ENCODE data around the gene ZDHHC11B.
A peak's percentile ranks its signal among the peaks of the same experiment; 100 is the strongest.
"Not testable (repeated sequence)": the region's sequence is repeated elsewhere in the genome, so short reads cannot be mapped to it uniquely, and the experiment has no call there.

ZDHHC11B gene, protein sequence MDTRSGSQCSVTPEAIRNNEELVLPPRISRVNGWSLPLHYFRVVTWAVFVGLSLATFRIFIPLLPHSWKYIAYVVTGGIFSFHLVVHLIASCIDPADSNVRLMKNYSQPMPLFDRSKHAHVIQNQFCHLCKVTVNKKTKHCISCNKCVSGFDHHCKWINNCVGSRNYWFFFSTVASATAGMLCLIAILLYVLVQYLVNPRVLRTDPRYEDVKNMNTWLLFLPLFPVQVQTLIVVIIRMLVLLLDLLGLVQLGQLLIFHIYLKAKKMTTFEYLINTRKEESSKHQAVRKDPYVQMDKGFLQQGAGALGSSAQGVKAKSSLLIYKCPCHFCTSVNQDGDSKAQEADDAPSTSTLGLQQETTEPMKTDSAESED

DNA sequence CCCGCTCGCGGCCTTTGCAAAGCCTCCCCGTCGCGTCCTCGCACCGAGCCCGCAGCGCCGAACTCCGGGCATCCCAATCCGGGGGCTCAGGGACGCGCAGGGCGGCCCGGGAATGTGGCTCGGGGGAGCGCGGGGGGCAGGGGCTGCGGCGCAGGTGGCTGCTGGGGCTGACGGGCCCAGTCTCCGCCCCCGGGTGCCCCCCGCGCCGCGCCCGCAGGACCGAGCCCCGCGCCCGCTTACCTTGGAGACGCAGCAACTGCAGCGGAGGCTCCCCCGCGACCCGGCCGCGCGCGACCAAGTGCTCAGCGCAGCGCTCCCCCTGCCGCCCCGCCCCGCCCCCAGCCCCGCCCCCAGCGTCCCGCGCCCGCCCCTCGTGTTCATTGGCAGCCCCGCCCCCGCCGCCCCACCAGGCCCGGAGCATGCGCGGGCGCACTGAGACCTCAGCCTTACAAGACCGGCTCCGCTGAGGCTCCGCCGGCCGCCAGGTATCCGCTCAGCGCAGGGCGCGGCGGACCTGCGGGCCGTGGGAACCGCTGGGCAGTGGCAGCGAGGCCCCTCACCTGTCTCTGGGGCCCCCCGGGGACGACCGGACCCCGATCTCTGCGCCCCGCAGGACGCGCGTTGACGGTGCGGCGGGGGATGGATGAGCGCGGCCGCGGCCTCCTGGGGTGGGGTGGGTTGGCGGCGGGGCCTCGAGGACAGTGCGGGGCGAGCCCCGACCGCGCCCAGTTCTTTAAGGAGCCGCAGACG, at the start of gene ZDHHC11B:
ZDHHC11B (minus strand) TSS at position 302 of the 750 bp plus-strand sequence. CDS start 17,810 bp downstream, outside the sequence.
- H3K27ac ChIP-seq (ENCODE audit: extremely low read depth, low read depth, low read length); CTCF ChIA-PET; H3K4me1 ChIP-seq (ENCODE audit: control insufficient read depth, insufficient read depth, low read length); POLR2A ChIA-PET; H3K36me3 ChIP-seq (ENCODE audit: control insufficient read depth in 2 of 2, insufficient read depth in 1 of 2, low read length in 2 of 2); H3K9me3 ChIP-seq (ENCODE audit: control insufficient read depth, insufficient read depth, low read depth, low read length): not testable (repeated sequence)
- TF ChIP-seq KLF1 (tag by site-specific recombination; IDR thresholded peaks at IDR 0.05) (peak; percentile 46; the same call in 1 of the 2 replicates), ZBTB20 (tag by site-specific recombination; IDR thresholded peaks at IDR 0.05) (peak; percentile 70), SP2 (tag by site-specific recombination; IDR thresholded peaks at IDR 0.05) (peak; percentile 19; the same call in 1 of the 2 replicates), ZNF561 (tag by site-specific recombination; IDR thresholded peaks at IDR 0.05; ENCODE audit: borderline replicate concordance) (0 out of 2 replicates have a peak, but pooled peaks have one; percentile 54), GLIS1 (tag by site-specific recombination; IDR thresholded peaks at IDR 0.05) (peak; percentile 57; the same call in 1 of the 2 replicates), KLF9 (tag by site-specific recombination; IDR thresholded peaks at IDR 0.05; ENCODE audit: low read depth) (peak; percentile 47; the same call in 1 of the 2 replicates), KLF8 (tag by site-specific recombination; IDR thresholded peaks at IDR 0.05) (peak; percentile 27; the same call in 1 of the 2 replicates), GLIS2 (tag by site-specific recombination; IDR thresholded peaks at IDR 0.05) (peak; percentile 45), ZIC2 (tag by site-specific recombination; IDR thresholded peaks at IDR 0.05) (0 out of 2 replicates have a peak, but pooled peaks have one; percentile 17)
- TF ChIP-seq, protein P1, sequence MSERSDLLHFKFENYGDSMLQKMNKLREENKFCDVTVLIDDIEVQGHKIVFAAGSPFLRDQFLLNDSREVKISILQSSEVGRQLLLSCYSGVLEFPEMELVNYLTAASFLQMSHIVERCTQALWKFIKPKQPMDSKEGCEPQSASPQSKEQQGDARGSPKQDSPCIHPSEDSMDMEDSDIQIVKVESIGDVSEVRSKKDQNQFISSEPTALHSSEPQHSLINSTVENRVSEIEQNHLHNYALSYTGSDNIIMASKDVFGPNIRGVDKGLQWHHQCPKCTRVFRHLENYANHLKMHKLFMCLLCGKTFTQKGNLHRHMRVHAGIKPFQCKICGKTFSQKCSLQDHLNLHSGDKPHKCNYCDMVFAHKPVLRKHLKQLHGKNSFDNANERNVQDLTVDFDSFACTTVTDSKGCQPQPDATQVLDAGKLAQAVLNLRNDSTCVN (tag by site-specific recombination; optimal IDR thresholded peaks at IDR 0.05): peak; percentile 77
- H3K4me3 ChIP-seq (ENCODE audit: low read depth, low read length): peak within 1 kb of the TSS; percentile 60

DNA sequence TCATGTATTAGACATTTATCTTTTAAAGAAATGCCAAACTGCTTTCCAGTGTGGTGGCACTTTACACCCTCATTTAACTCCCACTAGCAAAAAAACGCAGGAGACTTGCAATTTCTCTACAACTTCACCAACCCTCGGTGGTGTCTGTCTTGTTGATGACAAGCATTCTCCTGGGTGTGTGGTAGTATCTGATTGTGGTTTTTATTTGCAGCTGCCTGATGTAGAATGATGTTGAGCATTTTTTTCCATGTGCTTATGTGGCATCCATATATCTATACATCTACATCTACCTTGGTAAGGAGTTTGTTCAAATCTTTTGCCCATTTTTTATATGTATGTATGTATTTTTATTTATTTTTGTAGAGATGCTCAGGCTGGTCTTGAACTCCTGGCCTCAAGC, 49.5 kb upstream of the ZDHHC11B start:
- H3K36me3 ChIP-seq (ENCODE audit: control insufficient read depth in 2 of 2, insufficient read depth in 1 of 2, low read length in 2 of 2); H3K27ac ChIP-seq (ENCODE audit: extremely low read depth, low read depth, low read length); POLR2A ChIA-PET; H3K4me1 ChIP-seq (ENCODE audit: control insufficient read depth, insufficient read depth, low read length); CTCF ChIA-PET; H3K9me3 ChIP-seq (ENCODE audit: control insufficient read depth, insufficient read depth, low read depth, low read length); H3K4me3 ChIP-seq (ENCODE audit: low read depth, low read length): not testable (repeated sequence)

DNA sequence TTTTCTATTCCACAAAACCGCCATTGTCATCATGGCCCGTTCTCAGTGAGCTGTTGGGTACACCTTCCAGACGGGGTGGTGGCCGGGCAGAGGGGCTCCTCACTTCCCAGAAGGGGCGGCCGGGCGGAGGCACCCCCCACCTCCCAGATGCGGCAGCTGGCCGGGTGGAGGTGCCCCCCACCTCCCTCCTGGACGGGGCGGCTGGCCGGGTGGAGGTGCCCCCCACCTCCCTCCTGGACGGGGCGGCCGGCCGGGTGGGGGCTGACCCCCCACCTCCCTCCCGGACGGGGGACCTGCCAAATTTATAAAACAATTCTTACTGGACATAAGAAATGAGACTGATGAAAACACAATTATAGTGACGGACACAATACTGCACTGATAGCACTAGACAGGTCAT, 43.7 kb upstream of the ZDHHC11B start:
- POLR2A ChIA-PET; H3K27ac ChIP-seq (ENCODE audit: extremely low read depth, low read depth, low read length); H3K4me3 ChIP-seq (ENCODE audit: low read depth, low read length); CTCF ChIA-PET; H3K4me1 ChIP-seq (ENCODE audit: control insufficient read depth, insufficient read depth, low read length); H3K9me3 ChIP-seq (ENCODE audit: control insufficient read depth, insufficient read depth, low read depth, low read length): not testable (repeated sequence)
- H3K36me3 ChIP-seq (ENCODE audit: control insufficient read depth in 2 of 2, insufficient read depth in 1 of 2, low read length in 2 of 2): peaks cover 0 to 13% of the 10 kb centered on the region in 2 experiments; a peak in 2 of 3 replicates

DNA sequence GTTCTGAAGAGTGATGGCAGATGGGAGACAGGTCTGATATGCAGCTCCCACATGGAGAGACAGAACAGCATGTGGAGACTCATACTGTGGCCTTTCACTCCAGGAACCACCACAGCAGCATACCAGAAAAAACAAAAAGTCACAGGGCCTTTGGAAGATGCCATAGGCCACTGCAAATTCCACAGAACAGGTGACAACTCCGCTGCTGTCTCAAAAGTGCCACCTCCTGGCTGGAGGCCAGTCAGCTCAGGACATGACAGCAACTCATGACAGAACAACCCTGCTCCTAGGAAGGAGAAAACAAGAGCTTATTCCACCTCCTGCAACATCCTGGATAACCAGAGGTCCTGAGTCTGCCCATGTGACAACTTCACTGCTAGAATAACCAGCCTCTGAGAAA, 41.0 kb upstream of the ZDHHC11B start:
- POLR2A ChIA-PET; H3K4me1 ChIP-seq (ENCODE audit: control insufficient read depth, insufficient read depth, low read length); H3K27ac ChIP-seq (ENCODE audit: extremely low read depth, low read depth, low read length); H3K4me3 ChIP-seq (ENCODE audit: low read depth, low read length); H3K9me3 ChIP-seq (ENCODE audit: control insufficient read depth, insufficient read depth, low read depth, low read length): not testable (repeated sequence)
- CTCF ChIA-PET: interaction anchor here (1.0 kb wide), 1 partner anchor 79 kb away, joined by 4 read pairs; no protein-coding TSS in a partner anchor
- H3K36me3 ChIP-seq (ENCODE audit: control insufficient read depth in 2 of 2, insufficient read depth in 1 of 2, low read length in 2 of 2): peaks cover 0 to 15% of the 10 kb centered on the region in 2 experiments; a peak in 2 of 3 replicates

DNA sequence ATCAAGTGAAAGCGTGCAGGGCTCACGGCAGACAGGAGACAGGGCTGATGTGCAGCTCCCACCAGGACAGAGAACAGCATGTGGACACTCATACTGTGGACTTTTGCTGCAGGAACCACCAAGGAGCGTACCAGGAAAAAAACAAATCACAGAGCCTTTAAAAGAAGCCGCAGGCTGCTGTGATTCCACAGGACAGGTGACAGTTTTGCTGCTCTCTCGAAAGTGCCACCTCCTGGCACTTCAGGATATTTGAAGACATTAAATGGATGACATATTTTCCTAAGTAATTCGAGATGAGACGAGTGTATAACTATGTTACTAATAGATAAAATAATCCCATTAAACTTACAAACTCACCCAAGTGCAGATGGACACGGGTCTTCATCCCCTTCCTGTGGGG, 37.0 kb upstream of the ZDHHC11B start:
- Histone ChIP-seq H3K4me1 (ENCODE audit: control insufficient read depth, insufficient read depth, low read length) (no peaks in the 10 kb centered on the region), H3K4me3 (ENCODE audit: low read depth, low read length) (no peak overlapping the region), H3K27ac (ENCODE audit: extremely low read depth, low read depth, low read length) (no peak overlapping the region), H3K9me3 (ENCODE audit: control insufficient read depth, insufficient read depth, low read depth, low read length) (no peaks in the 10 kb centered on the region), H3K36me3 (ENCODE audit: control insufficient read depth in 2 of 2, insufficient read depth in 1 of 2, low read length in 2 of 2) (peaks cover 4 to 22% of the 10 kb centered on the region in 2 experiments)
- POLR2A ChIA-PET: no interaction called here
- CTCF ChIA-PET: no interaction called here
- no peak for TF ChIP-seq ZBTB7A (tag by site-specific recombination; IDR thresholded peaks at IDR 0.05; ENCODE audit: low read depth)
- TF ChIP-seq ZNF791 (tag by site-specific recombination; IDR thresholded peaks at IDR 0.05): no peak
- TF ChIP-seq ZNF140 (tag by site-specific recombination; IDR thresholded peaks at IDR 0.05): no peak
- TF ChIP-seq YY1 (tag by site-specific recombination; IDR thresholded peaks at IDR 0.05): no peak
- no peak for TF ChIP-seq ZNF23 (tag by site-specific recombination; IDR thresholded peaks at IDR 0.05; ENCODE audit: borderline replicate concordance)
- TF ChIP-seq SALL2 (tag by site-specific recombination; IDR thresholded peaks at IDR 0.05; ENCODE audit: borderline replicate concordance): no peak
- TF ChIP-seq, protein P2, sequence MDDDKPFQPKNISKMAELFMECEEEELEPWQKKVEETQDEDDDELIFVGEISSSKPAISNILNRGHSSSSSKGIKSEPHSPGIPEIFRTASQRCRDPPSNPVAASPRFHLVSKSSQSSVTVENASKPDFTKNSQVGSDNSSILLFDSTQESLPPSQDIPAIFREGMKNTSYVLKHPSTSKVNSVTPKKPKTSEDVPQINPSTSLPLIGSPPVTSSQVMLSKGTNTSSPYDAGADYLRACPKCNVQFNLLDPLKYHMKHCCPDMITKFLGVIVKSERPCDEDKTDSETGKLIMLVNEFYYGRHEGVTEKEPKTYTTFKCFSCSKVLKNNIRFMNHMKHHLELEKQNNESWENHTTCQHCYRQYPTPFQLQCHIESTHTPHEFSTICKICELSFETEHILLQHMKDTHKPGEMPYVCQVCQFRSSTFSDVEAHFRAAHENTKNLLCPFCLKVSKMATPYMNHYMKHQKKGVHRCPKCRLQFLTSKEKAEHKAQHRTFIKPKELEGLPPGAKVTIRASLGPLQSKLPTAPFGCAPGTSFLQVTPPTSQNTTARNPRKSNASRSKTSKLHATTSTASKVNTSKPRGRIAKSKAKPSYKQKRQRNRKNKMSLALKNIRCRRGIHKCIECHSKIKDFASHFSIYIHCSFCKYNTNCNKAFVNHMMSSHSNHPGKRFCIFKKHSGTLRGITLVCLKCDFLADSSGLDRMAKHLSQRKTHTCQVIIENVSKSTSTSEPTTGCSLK (tag by site-specific recombination; IDR thresholded peaks at IDR 0.05): no peak
- TF ChIP-seq, protein P3, sequence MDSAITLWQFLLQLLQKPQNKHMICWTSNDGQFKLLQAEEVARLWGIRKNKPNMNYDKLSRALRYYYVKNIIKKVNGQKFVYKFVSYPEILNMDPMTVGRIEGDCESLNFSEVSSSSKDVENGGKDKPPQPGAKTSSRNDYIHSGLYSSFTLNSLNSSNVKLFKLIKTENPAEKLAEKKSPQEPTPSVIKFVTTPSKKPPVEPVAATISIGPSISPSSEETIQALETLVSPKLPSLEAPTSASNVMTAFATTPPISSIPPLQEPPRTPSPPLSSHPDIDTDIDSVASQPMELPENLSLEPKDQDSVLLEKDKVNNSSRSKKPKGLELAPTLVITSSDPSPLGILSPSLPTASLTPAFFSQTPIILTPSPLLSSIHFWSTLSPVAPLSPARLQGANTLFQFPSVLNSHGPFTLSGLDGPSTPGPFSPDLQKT (IDR thresholded peaks at IDR 0.05; ENCODE audit: borderline replicate concordance, low read depth, low read length): no peak
